Suprapubic skin (tissue), 2 donors: Measurements from ENCODE around the gene ANKRD44.

ENCODE experiments used
- EP300 ChIP-seq: sonication (generic); formaldehyde crosslinking; IDR thresholded peaks from one replicate; pipeline ENCODE4 v1.6.1; 2017; ENCODE audit warnings: antibody characterized with exemption
- POLR2A ChIP-seq, 2 donors: fragments of 450-650 bp; IDR thresholded peaks; one replicate each; pipeline ENCODE4 v1.6.1; 2017; ENCODE audit warnings: antibody characterized with exemption in 2 of 2, mild to moderate bottlenecking in 2 of 2, moderate library complexity in 2 of 2

DNA sequence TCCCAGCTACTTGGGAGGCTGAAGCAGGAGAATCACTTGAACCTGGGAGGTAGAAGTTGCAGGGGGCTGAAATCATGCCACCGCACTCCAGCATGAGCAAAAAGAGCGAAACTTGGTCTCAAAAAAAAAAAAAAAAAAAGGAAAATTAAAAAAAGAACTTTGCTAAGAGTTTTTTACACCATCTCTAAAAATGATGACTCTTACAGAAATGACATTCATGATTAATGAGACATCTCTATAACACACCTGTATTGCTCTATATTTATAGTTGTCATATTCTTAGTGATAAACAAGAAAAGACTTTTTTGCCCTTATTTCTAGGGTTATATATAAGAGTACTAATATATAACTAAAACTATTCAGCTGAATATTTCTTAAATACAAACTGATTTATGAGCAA is 34.4 kb downstream of the ANKRD44 start:
- TF ChIP-seq EP300 (no peak), POLR2A (IDR thresholded peaks at IDR 0.05) (no peak)
